NCI-H2196 (cell line): ENCODE data around the gene QTRT2.

ENCODE experiments used
- DNase-seq: peaks from one replicate; lab custom pipeline; 2025; ENCODE audit not compliant: unreplicated experiment; lab: John Stamatoyannopoulos, UW

The QTRT2 gene

DNA sequence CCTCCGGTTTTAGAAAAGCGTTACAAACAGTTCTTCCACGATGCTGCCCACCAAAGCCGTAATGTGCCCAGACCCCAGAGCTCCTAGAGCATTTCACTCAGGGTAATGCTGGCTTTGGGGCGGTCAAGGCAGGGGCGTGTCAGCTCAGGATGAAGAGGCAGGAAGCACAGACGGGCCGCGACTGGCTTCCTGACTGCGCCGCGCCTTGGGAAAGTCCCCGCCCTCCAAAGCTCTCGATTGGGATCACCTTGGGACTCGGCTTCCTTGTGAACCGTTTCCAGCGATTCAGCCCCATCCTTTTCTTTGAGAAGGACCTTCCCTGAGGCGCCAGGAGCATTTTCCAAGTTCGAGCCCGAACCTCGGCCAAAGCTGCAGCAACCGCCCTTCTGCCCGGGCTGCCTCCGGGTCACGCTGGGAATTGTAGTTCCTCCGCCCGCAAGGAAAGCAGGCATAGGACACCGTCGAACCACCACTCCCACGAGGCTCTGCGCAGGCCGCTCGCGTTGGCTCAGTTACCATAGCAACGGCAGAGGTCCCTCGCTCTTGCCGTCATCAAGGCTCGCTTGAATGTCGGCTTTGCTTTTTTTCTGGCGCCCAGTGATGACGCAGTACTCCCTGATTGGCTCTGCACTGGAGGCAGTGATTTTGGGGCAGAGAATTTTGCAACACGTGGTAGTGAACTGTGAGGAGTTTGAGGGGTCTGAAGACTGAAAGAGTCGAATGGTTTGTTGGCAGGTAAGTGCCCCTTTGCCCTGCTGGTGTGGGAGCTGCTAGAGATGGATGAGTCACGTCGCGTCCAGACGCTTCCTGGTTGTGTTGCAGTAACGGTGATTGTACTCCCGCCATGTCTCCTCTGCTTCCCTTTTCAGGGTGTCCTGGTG is at the start of gene QTRT2, which contains the start of gene CCDC191:
Gene QTRT2, plus strand, starts transcription at position 608 of the 881 bp plus-strand sequence. CDS start 8,521 bp downstream, outside the sequence.
Gene CCDC191, minus strand, starts transcription at position 397 of the 881 bp plus-strand sequence. Its CDS starts 60 bp downstream, at position 337.
- peak; percentile 100 for DNase-seq

GRCh38 chr3:114011059-114011797 is 45.3 kb upstream of the QTRT2 start:
- DNase-seq = no peak

DNA sequence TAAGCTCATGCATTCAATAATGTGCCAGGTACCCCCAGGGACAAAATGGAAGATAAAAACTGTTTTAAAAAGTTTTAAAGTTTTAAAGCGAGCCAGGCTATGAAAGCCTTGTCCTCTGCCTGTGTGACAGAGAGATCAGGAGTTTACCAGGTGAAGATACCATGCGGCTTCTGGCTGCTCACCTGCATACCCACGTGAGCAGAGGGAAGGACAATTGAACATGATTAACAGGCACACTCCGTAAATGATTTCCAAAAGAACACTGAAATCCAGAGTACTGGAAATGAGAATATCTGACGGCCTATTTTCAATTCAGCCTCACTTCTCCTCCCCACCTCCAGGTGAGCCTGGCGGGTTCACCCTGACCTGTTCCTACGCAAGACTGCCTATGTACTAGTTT is 42.3 kb upstream of the QTRT2 start:
- DNase-seq = no peak

DNA sequence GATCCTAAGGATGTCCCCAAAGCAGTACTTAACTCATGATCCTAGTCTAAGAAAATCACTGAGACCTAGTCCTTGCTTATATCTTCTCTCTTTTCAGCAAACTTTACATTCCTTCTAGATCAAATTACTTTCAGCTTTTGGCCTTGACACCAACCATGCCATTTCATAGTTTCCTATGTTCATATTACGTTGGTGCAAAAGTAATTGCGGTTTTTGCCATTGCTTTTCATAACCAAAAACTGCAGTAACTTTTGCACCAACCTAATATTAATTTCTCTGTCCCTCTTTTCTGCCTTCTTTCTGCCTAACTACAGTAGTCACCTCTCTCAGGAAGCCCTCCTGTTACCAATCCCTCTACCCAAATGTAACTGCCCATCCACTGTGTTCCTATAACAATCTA is 37.1 kb upstream of the QTRT2 start:
- no peak for DNase-seq

DNA sequence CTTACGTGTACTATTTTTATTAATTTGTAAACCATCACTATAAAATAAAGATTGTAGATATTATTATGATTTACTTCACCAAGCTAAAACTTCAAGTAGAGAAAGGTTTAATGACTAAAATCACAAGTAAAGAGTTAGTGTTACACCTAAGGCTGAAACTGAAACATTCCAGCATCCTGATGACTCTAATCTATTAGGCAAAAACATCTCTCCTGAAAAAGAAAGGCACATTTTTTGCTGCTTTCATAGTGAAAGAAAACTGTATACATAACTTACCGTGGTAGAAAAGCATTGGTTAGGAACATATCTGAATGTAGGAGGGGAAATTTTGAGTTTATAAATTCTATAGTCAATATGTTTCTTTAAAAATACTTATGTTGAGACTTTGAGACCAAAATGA is 35.6 kb upstream of the QTRT2 start:
- no peak for DNase-seq

- no peak for DNase-seq
Observed at GRCh38 chr3:114022145-114022802, 34.3 kb upstream of the QTRT2 start.

- no peak for DNase-seq
Observed at GRCh38 chr3:114025451-114025850, 31.1 kb upstream of the QTRT2 start.

DNA sequence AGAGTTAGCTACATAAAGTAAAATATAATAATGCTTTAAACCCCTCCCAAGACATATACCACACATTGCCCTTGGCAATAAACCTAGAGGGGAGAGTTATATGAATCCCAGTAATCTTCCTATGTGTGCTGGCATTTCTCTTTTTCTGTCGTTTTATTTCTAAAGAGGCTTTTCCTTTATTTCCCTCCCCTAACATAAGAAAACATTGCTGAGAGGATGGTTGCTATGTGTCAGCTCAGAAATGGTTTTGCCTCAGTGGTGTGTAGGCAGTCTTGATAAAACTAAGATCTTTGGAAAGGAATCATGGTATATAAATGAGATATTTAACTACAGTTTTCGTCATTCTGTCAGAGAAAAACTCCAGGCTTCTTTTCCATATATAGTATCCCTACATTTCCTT is 30.2 kb upstream of the QTRT2 start:
- DNase-seq = no peak

DNA sequence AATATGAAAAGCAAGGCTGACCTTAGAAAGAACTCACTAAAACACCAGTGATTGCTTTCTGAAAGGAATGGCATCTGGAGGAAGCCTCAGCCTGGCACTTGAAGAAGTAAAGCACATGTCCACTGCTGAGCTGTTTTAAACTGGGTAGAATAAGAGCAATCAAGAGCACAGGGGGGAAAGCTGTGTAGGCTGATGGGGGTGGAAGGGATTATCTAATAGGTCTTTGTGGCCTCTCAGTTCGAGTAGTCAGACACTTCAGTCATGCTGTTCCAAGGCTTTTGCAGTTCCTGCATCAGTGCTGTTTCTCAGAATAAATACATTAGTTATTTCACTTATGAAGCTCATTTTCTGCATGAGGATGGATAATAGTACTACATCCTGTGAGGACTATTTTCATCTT is 22.8 kb upstream of the QTRT2 start:
- no peak for DNase-seq

GRCh38 chr3:114034211-114034610 is 22.3 kb upstream of the QTRT2 start:
- no peak for DNase-seq

DNA sequence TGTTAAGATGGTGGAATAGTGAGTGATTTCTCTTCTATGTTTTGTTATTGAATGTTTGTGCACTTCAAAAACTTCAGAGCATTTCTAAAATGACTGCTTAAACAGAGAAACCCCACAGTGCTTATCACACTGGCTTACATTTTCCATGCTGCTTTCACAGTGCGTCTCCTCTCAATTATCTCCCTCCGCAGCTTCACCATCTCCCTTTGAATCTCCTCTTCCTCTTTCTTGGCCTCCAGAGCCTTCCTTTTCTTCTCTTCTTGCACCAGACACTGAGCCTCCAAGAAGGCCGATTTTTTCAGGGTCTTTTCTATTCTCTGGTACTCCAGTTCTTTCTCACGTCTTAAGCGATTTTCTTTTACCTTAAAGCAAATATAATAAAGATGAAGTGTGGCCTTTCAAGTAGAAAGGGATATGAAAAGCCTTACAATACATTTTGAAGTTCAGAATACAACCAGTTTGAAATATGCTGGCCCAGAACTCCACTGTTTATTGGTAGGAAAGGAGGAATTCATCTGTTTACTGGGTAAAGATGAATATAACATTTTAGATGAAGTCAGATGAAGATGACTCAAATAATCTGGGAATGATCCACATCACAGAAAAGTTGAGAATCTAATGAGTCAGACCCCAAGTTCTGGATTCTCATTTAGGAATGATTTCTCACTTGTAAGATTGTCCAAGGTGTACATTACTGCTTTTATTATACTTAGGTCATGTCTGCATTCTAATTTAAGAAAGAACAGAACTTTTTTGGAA is 21.6 kb upstream of the QTRT2 start:
- no peak for DNase-seq

DNA sequence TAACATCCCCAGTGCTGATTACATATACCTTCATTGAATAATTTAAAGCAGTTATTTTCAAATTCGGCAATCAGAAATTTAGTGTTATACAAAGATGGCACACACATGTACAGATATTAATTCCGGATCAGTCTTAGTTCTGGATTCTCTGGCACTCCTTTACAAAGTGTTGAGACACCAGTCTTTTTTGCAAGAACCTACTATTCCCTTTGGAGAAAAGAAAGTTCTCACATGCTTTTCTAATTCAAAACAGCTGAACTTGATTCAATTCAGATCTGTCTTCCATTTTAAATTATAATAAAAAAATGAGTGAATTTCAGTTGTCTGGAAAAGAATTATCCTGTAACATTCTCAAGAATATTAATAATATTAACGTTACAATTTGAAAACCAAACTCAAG is 20.6 kb upstream of the QTRT2 start:
- DNase-seq = no peak

GRCh38 chr3:114043205-114043604 is 13.3 kb upstream of the QTRT2 start:
- no peak for DNase-seq

GRCh38 chr3:114052216-114052615 is 4.3 kb upstream of the QTRT2 start:
- DNase-seq = no peak

DNA sequence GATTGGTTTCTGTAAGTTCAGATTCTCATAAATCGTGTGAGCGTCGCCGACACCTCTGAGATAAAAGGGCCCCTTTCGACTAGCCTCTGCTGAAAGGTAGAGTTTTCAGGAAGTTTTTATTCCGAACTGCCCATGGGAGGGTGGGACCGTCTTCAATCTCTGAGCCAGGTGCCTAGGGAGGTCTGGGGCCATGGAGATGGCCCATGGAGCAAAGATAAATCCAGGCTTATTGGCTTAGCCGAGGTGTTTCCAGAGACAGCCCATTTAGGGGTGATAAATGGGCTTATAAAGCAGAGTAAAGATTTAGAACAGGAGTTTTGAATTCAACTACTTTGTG is 442 bp downstream of the QTRT2 start:
- no peak for DNase-seq

GRCh38 chr3:114058646-114059045 is 2.1 kb downstream of the QTRT2 start:
- no peak for DNase-seq

DNA sequence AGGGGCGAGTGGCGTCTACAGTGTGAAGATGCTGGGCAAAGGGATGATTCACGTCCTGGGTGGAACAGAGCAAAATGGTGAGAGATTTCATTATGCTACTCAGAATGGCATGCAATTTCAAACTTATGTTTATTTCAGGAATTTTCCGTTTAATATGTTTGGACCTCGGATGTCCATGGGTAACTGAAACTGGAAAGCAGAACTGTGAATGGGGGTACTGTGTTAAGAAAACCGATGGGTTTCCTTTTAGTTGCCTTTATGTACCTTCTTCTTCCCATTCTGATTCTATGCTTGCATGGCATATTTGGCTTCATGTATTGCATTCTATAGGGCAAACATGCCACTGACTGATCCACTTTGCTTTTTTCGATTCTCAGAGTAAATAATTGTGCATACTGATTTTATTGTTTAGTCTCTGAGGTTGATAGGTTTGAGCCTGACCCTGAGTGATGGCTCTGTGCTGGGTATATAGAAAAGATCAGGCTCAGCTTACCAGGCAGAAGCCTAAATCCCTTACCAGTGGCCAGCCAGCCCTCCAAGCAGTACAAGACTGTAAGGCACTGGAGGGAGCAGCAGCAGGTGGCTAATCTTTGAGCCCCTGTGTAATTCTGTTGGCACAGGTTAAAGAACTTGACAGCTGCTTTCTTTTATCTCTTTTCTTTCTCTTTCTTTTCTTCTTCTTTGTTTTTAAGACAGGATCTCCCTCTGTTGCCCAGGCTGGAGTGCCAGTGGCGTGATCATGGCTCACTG is 4.5 kb downstream of the QTRT2 start:
- DNase-seq = no peak

DNA sequence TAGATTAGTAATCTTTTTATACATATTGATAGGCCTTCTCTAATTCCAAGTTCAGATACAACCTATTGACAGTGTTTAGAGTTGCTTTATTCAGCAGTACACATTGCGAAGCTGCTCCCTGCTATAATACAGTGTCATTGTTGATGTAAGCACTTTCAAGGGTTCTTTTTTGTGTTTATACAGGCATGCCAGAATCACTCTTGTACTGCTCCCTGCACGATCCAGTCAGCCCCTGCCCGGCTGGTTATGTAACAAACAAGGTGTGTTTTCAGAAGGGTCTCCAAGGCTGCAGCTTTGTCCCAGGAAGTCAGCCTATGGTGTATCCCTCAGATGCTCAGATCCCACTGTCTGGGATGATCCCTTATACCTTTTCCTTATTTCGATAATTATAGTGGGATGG is 11.3 kb downstream of the QTRT2 start:
- no peak for DNase-seq

- DNase-seq = no peak
Observed at GRCh38 chr3:114068336-114068735, 11.8 kb downstream of the QTRT2 start.

GRCh38 chr3:114071786-114072185 is 15.2 kb downstream of the QTRT2 start:
- DNase-seq = no peak
